ENCODE data around the gene NIPBL.

NIPBL gene

DNA sequence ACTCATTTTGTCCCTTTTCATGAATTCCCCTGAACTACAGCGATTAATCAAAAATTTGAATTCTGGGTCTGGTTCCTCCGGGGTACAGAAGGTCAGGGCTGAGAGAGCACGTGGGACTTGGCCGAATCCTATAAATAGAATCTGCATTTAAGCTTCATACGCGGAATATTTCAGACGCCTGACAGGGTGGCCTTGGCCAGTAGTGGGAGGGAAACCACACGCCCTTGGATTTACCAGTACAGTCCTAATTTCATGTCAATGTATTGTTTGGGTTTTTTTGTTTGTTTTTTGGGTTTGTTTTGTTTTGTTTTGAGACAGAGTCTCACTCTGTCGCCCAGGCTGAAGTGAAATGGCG lies 21.5 kb upstream of the NIPBL start:
- Histone ChIP-seq H3K79me2 (ENCODE audit: insufficient read depth, low read length) (no peaks in the 10 kb centered on the region), H3K4me2 (ENCODE audit: insufficient read depth, low read length) (no peak overlapping the region), H3K9me3 (ENCODE audit: insufficient read depth, low read length, severe bottlenecking) (no peaks in the 10 kb centered on the region), H3K36me3 (ENCODE audit: insufficient read depth, low read length) (no peaks in the 10 kb centered on the region), H3K27ac (ENCODE audit: low read length) (no peak overlapping the region), H2AFZ (ENCODE audit: low read depth, low read length) (no peak overlapping the region), H3K9ac (ENCODE audit: low read depth, low read length) (no peak overlapping the region), H4K20me1 (ENCODE audit: insufficient read depth, low read length) (no peaks in the 10 kb centered on the region), H3K4me1 (ENCODE audit: insufficient read depth, low read length) (peaks cover 3% of the 10 kb centered on the region; the same call in 1 of the 2 replicates), H3K4me3 (ENCODE audit: low read depth in 1 of 2, low read length in 2 of 2) (no peak overlapping the region), H3K27me3 (ENCODE audit: insufficient read depth, low read length, poor library complexity) (peaks cover 5% of the 10 kb centered on the region)
- no peak for ATAC-seq (ENCODE audit: insufficient read depth, low read depth)
- DNase-seq = no peak
- TF ChIP-seq, protein P1, sequence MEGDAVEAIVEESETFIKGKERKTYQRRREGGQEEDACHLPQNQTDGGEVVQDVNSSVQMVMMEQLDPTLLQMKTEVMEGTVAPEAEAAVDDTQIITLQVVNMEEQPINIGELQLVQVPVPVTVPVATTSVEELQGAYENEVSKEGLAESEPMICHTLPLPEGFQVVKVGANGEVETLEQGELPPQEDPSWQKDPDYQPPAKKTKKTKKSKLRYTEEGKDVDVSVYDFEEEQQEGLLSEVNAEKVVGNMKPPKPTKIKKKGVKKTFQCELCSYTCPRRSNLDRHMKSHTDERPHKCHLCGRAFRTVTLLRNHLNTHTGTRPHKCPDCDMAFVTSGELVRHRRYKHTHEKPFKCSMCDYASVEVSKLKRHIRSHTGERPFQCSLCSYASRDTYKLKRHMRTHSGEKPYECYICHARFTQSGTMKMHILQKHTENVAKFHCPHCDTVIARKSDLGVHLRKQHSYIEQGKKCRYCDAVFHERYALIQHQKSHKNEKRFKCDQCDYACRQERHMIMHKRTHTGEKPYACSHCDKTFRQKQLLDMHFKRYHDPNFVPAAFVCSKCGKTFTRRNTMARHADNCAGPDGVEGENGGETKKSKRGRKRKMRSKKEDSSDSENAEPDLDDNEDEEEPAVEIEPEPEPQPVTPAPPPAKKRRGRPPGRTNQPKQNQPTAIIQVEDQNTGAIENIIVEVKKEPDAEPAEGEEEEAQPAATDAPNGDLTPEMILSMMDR (IDR thresholded peaks at IDR 0.05; ENCODE audit: borderline replicate concordance, extremely low read depth, low read length, poor library complexity, severe bottlenecking) = no peak
- no peak for TF ChIP-seq EZH2 (IDR thresholded peaks at IDR 0.05; ENCODE audit: borderline replicate concordance, low read depth, low read length, severe bottlenecking)

DNA sequence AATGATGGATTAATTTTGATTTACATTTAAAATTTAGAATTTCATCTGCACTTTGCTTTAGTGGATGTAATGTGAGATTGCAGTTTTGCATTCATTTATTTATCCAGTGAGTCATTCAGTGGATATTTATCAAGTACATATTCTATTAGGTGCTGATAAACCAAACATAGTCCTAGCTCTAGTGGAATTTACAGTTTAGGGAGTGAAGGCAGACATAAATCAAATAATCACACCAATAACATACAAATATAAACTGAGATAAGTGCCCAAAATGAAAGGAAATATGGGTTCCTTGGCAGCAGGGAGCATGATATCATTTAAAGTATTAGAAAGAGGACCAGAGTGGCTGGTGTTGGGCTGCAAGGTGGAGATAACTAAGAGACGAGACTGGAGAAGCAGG lies 14.7 kb upstream of the NIPBL start:
- no peaks in the 10 kb centered on the region for H4K20me1 ChIP-seq (ENCODE audit: insufficient read depth, low read length)
- no peaks in the 10 kb centered on the region for H3K9me3 ChIP-seq (ENCODE audit: insufficient read depth, low read length, severe bottlenecking)
- ATAC-seq (ENCODE audit: insufficient read depth, low read depth) (no peak), DNase-seq (no peak)
- H3K36me3 ChIP-seq (ENCODE audit: insufficient read depth, low read length) = no peaks in the 10 kb centered on the region
- H3K27me3 ChIP-seq (ENCODE audit: insufficient read depth, low read length, poor library complexity) = peaks cover 7% of the 10 kb centered on the region
- no peak overlapping the region for H3K4me3 ChIP-seq (ENCODE audit: low read depth in 1 of 2, low read length in 2 of 2)
- no peak overlapping the region for H3K4me2 ChIP-seq (ENCODE audit: insufficient read depth, low read length)
- no peak overlapping the region for H2AFZ ChIP-seq (ENCODE audit: low read depth, low read length)
- no peak for TF ChIP-seq EZH2 (IDR thresholded peaks at IDR 0.05; ENCODE audit: borderline replicate concordance, low read depth, low read length, severe bottlenecking)
- TF ChIP-seq, protein P1 (IDR thresholded peaks at IDR 0.05; ENCODE audit: borderline replicate concordance, extremely low read depth, low read length, poor library complexity, severe bottlenecking) = no peak
- no peaks in the 10 kb centered on the region for H3K4me1 ChIP-seq (ENCODE audit: insufficient read depth, low read length)
- no peaks in the 10 kb centered on the region for H3K79me2 ChIP-seq (ENCODE audit: insufficient read depth, low read length)
- H3K27ac ChIP-seq (ENCODE audit: low read length) = no peak overlapping the region
- H3K9ac ChIP-seq (ENCODE audit: low read depth, low read length) = no peak overlapping the region

DNA sequence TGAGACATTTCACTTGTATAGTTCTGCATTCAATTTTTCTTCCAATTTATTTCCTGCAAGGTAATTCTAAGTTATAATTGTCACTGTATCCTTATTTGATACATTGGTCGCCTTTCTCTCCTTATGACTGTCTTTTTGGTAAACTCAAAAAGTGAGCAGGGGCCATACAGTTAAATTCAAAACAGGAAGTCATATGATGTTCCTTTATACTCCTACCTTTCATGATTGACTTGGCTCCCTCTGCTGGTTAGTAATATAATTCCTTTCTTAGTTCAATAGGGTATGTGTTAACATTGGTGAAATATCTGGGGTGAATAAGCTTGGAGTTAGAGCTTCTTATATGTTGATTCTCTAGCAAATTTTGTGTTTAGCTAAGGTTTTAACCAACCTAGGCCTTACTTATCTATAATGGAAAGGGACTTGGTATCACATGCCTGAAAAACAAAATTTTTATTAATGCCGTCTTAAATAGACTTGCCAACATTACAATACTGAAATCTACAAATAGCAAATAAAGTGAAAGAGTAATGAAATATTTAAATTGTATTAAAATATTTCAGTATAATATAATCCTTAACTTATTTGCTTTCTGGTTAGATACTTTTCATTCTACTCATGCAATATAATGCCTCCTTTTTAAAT lies 6.0 kb upstream of the NIPBL start:
- peak overlapping the region; percentile 87; the same call in 1 of the 2 replicates for H3K4me2 ChIP-seq (ENCODE audit: insufficient read depth, low read length)
- peaks cover 61% of the 10 kb centered on the region for H3K79me2 ChIP-seq (ENCODE audit: insufficient read depth, low read length)
- peaks cover 53% of the 10 kb centered on the region for H3K4me1 ChIP-seq (ENCODE audit: insufficient read depth, low read length)
- H3K9ac ChIP-seq (ENCODE audit: low read depth, low read length) = 0 out of 2 replicates have a peak overlapping the region, but pooled peaks have one; percentile 4
- no peak overlapping the region for H3K4me3 ChIP-seq (ENCODE audit: low read depth in 1 of 2, low read length in 2 of 2)
- DNase-seq (no peak), ATAC-seq (ENCODE audit: insufficient read depth, low read depth) (peak; percentile 83)
- peaks cover 40% of the 10 kb centered on the region for H4K20me1 ChIP-seq (ENCODE audit: insufficient read depth, low read length)
- H3K27me3 ChIP-seq (ENCODE audit: insufficient read depth, low read length, poor library complexity) = no peaks in the 10 kb centered on the region
- H3K36me3 ChIP-seq (ENCODE audit: insufficient read depth, low read length) = peaks cover 17% of the 10 kb centered on the region
- H3K27ac ChIP-seq (ENCODE audit: low read length) = peak overlapping the region; percentile 72
- no peak for TF ChIP-seq EZH2 (IDR thresholded peaks at IDR 0.05; ENCODE audit: borderline replicate concordance, low read depth, low read length, severe bottlenecking)
- TF ChIP-seq, protein P1 (IDR thresholded peaks at IDR 0.05; ENCODE audit: borderline replicate concordance, extremely low read depth, low read length, poor library complexity, severe bottlenecking) = peak; percentile 86
- no peaks in the 10 kb centered on the region for H3K9me3 ChIP-seq (ENCODE audit: insufficient read depth, low read length, severe bottlenecking)
- H2AFZ ChIP-seq (ENCODE audit: low read depth, low read length) = no peak overlapping the region
